Measurements from ENCODE around the gene CDC42BPG.

The CDC42BPG gene

DNA sequence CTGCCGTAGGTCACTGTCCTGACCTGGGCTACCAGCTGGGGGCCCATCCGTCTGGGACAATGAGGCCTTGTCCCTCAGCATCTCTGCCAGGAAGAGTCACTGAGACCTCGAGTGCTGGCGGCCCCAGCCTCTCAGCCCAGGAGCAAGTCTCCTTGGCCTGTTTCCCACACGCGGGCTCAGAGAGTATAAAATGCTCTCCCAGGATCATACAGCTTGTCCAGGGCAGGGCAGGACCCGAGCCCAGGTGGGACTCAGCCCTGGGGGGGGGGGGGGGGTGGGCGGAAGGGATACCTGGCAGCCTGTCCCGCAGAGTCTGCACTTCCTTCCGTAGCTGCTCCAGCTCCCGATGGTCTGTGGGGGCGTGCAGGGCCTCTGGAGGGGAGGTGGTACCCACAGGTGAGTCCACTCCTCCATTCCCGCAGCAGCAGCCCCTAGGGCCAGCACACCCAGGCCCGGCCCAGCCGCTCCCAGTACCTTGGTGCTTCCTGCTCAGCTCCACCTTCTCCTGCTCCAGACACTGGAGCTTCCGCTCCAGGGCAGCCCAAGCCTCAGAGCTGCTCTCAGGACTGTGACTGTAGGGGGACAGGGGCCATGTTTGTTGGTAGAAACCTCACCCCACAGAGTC, 7.9 kb downstream of the CDC42BPG start:
- Histone ChIP-seq H3K9ac (ENCODE audit: low read depth, low read length) (no peak overlapping the region), H3K4me3 (ENCODE audit: low read depth, low read length) (no peak overlapping the region), H3K27me3 (ENCODE audit: control insufficient read depth, insufficient read depth, low read length) (no peaks in the 10 kb centered on the region), H3K36me3 (ENCODE audit: control insufficient read depth, insufficient read depth, low read length) (peaks cover 69% of the 10 kb centered on the region), H3K9me3 (ENCODE audit: control insufficient read depth, insufficient read depth, low read length) (no peaks in the 10 kb centered on the region), H3K4me1 (ENCODE audit: control insufficient read depth, insufficient read depth, low read length) (no peaks in the 10 kb centered on the region), H3K27ac (ENCODE audit: low read depth, low read length) (no peak overlapping the region)

DNA sequence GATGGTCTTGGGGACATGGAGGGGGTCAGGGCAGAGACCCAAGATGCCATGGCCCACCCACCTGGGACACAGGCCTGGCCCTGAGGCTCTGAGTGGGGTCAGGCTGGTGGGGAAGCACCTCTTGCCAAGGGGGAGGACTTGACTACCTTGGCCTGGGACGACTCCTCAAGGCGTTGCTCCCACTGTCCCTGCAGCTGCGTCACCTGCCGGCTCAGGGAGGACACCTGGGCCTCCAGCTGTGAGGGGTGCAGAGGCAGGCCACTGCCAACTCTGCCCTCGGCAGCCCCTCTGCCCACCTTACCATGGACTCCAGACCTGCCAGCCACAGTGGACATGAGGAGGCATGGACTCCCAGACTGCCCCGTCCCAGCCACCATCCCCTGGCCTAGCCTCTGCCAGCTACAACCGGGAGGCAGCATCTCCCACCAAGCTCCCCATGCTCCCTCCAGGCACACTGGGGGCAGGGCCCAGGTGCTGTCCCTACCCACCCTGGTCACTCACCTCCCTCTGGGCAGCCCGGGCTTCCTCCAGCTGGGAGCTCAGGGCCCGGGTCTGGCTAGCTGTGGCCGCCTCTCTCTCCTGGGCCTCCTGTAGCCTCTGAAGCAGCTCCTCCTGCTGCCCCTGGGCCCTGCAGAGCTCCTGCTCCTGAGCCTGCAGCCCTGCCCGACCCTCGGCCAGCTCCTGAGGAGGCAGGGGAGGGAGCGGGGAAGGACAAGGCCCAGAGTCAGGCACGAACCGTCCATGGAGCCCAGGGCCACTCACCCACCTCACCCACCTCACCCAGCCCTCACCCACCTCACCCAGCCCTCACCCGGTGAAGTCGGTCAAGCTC, 8.6 kb downstream of the CDC42BPG start:
- H3K27ac ChIP-seq (ENCODE audit: low read depth, low read length): no peak overlapping the region
- H3K4me3 ChIP-seq (ENCODE audit: low read depth, low read length): no peak overlapping the region
- H3K27me3 ChIP-seq (ENCODE audit: control insufficient read depth, insufficient read depth, low read length): no peaks in the 10 kb centered on the region
- H3K9me3 ChIP-seq (ENCODE audit: control insufficient read depth, insufficient read depth, low read length): no peaks in the 10 kb centered on the region
- H3K9ac ChIP-seq (ENCODE audit: low read depth, low read length): no peak overlapping the region
- peaks cover 74% of the 10 kb centered on the region for H3K36me3 ChIP-seq (ENCODE audit: control insufficient read depth, insufficient read depth, low read length)
- H3K4me1 ChIP-seq (ENCODE audit: control insufficient read depth, insufficient read depth, low read length): no peaks in the 10 kb centered on the region

DNA sequence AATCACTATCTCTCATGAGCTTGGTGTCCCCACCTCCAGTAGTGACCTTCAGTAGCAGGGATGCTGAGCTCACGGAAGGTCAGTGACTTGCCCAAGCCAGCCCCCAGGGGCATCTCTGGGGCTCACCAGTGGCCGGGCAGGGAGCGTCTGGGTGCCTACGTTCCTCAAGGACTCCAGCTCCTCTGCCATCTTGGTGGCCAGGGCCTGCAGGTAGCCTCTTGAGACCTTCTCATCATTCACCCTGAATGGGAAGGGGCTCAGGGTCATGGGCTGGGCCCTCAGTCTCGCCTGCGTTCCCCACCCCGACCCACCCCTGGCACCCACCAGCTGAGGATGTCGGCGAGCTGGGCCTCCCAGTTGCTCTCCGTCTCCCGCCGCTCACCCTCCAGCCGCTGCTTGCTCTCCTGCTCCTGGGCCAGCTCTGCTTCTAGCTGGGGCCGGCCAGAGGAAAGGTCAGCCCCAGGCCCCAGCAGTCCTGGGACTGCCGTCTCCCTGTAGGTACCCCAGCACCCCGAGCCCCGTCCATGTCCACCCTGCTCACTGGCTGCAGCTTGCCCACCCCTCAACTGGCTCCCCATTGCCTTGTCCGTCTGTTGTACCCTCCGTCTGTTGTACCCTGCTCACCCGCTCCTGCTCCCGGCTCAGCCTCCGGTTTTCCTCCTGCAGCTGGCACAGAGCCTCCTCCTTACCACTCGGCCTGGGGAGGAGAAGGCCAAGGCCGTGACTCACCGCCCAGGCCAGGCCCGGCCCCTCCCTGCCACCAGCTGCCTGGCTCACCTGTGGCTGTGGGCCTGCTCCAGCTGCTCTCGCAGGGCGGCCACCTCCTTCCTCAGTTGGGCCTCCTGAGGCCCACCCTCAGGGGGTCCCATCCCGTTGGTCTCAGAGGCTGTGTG, 9.5 kb downstream of the CDC42BPG start:
- H3K36me3 ChIP-seq (ENCODE audit: control insufficient read depth, insufficient read depth, low read length): peaks cover 76% of the 10 kb centered on the region

DNA sequence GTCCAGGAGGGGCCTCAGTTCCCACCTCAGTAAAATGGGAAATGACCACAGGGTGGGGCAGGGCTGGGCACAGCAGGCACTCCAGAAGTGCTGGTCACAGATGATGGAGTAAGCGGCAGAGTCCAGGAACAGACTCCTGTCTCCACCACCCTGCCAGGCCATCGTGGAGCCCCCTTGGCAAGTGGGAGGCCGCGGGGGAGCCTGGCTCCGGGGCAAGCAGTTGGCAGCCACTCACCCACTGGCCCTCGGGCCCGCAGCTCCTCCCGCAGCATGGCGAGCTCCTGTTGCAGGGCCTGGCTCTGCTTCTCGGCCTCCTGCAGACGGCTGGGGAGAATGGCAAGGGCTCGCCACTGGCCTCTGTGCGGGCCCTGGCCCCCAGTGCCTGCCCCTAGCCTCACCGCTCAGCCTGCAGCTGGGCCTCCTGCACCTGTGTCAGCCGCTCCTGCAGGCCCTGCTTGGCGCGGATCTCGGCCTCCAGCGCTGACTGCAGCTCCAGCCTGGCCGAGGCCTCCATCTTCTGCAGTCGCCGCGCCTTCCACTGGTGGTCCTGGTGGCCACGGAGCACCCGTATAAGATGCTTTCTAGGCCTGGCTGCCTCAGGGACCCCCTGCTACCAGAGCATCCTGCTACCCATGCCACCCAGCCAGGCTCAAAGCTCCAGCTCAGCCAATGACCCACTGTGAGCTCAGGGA, 10.3 kb downstream of the CDC42BPG start:
- no peaks in the 10 kb centered on the region for H3K27me3 ChIP-seq (ENCODE audit: control insufficient read depth, insufficient read depth, low read length)
- H3K27ac ChIP-seq (ENCODE audit: low read depth, low read length): no peak overlapping the region
- H3K36me3 ChIP-seq (ENCODE audit: control insufficient read depth, insufficient read depth, low read length): peaks cover 77% of the 10 kb centered on the region
- no peaks in the 10 kb centered on the region for H3K9me3 ChIP-seq (ENCODE audit: control insufficient read depth, insufficient read depth, low read length)
- no peaks in the 10 kb centered on the region for H3K4me1 ChIP-seq (ENCODE audit: control insufficient read depth, insufficient read depth, low read length)
- no peak overlapping the region for H3K9ac ChIP-seq (ENCODE audit: low read depth, low read length)
- no peak overlapping the region for H3K4me3 ChIP-seq (ENCODE audit: low read depth, low read length)

More for the DNA sequence above, 9.5 kb downstream of the CDC42BPG start:
- H3K9me3 ChIP-seq (ENCODE audit: control insufficient read depth, insufficient read depth, low read length): no peaks in the 10 kb centered on the region
- no peak overlapping the region for H3K9ac ChIP-seq (ENCODE audit: low read depth, low read length)
- no peak overlapping the region for H3K4me3 ChIP-seq (ENCODE audit: low read depth, low read length)
- no peaks in the 10 kb centered on the region for H3K4me1 ChIP-seq (ENCODE audit: control insufficient read depth, insufficient read depth, low read length)
- H3K27ac ChIP-seq (ENCODE audit: low read depth, low read length): no peak overlapping the region
- H3K27me3 ChIP-seq (ENCODE audit: control insufficient read depth, insufficient read depth, low read length): no peaks in the 10 kb centered on the region

DNA sequence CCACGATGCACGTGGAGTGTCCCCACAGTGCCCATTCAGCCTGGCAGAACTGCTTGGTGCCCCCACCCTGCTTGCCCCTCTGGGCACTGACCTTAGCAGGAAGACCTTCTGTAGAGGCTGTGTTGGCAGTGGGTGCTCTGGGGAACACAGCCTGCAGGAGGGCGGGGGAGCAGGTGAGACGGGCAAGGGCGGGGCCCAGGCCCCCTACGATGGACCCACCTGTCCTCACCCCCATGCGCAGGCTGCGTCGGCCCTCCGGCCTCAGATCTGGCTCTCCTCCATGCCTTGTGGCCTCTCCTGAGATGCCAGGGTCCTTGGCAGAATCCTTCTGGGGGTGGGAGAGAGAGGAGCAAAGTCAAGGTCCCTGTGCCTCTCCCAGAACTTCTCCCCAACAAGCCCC, 10.9 kb downstream of the CDC42BPG start:
- no peak overlapping the region for H3K9ac ChIP-seq (ENCODE audit: low read depth, low read length)
- H3K27ac ChIP-seq (ENCODE audit: low read depth, low read length): no peak overlapping the region
- H3K27me3 ChIP-seq (ENCODE audit: control insufficient read depth, insufficient read depth, low read length): no peaks in the 10 kb centered on the region
- H3K36me3 ChIP-seq (ENCODE audit: control insufficient read depth, insufficient read depth, low read length): peaks cover 73% of the 10 kb centered on the region
- H3K4me3 ChIP-seq (ENCODE audit: low read depth, low read length): no peak overlapping the region
- H3K4me1 ChIP-seq (ENCODE audit: control insufficient read depth, insufficient read depth, low read length): no peaks in the 10 kb centered on the region
- no peaks in the 10 kb centered on the region for H3K9me3 ChIP-seq (ENCODE audit: control insufficient read depth, insufficient read depth, low read length)

DNA sequence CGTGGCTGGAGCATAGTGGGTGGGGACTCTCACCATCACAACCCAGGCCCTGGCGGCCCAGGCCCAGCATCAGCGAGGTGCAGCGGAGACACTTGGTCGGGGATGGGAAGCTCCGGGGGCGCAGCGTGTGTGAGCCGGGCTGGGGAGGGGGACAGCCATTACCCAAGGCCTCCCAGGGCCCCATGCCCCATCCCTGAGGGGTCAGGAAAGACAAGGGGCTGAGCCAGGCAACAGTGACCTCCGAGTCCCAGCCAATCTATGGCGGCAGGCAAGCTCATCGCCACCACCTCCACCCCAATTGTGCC, 11.3 kb downstream of the CDC42BPG start:
- H3K4me1 ChIP-seq (ENCODE audit: control insufficient read depth, insufficient read depth, low read length): no peaks in the 10 kb centered on the region
- H3K4me3 ChIP-seq (ENCODE audit: low read depth, low read length): no peak overlapping the region
- H3K9me3 ChIP-seq (ENCODE audit: control insufficient read depth, insufficient read depth, low read length): no peaks in the 10 kb centered on the region
- H3K9ac ChIP-seq (ENCODE audit: low read depth, low read length): no peak overlapping the region
- no peaks in the 10 kb centered on the region for H3K27me3 ChIP-seq (ENCODE audit: control insufficient read depth, insufficient read depth, low read length)
- H3K27ac ChIP-seq (ENCODE audit: low read depth, low read length): no peak overlapping the region
- peaks cover 70% of the 10 kb centered on the region for H3K36me3 ChIP-seq (ENCODE audit: control insufficient read depth, insufficient read depth, low read length)

DNA sequence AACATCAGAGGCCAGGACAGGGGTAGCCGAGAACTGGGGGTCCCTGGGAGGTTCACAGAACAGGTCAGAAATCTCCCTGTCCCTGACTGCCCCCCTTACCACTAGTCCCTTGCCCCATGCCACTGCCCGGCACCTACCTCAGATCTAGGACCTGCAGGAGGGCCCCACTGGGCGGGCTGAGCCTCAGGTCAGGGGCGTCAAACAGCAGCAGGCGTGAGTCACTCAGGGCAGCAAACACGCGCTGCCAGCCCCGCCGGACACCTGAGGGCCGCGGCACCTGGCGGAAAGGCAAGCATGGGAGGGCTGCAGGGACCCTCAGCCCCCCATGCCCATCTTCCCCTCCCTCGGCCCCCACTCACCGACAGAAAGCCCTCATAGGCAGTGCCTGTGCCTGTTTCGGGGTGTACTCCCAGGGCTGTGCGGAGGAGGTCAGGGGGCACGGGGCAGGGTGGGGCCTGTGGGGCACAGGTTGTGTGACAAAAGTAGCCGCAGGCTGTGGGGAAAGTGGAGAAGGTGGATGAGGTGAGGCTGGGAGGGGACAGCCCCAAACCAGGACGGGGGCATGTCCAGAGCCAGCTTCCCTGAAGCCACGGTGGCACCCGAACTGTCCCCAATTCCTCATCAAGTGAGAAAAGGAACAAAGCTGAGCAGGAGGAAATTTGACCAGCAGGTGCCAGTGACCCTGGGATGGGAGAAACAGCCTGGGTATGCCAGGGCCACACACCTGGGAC, 11.8 kb downstream of the CDC42BPG start:
- no peak overlapping the region for H3K27ac ChIP-seq (ENCODE audit: low read depth, low read length)
- no peaks in the 10 kb centered on the region for H3K4me1 ChIP-seq (ENCODE audit: control insufficient read depth, insufficient read depth, low read length)
- H3K9me3 ChIP-seq (ENCODE audit: control insufficient read depth, insufficient read depth, low read length): no peaks in the 10 kb centered on the region
- no peak overlapping the region for H3K9ac ChIP-seq (ENCODE audit: low read depth, low read length)
- H3K27me3 ChIP-seq (ENCODE audit: control insufficient read depth, insufficient read depth, low read length): no peaks in the 10 kb centered on the region
- peaks cover 65% of the 10 kb centered on the region for H3K36me3 ChIP-seq (ENCODE audit: control insufficient read depth, insufficient read depth, low read length)
- H3K4me3 ChIP-seq (ENCODE audit: low read depth, low read length): no peak overlapping the region

DNA sequence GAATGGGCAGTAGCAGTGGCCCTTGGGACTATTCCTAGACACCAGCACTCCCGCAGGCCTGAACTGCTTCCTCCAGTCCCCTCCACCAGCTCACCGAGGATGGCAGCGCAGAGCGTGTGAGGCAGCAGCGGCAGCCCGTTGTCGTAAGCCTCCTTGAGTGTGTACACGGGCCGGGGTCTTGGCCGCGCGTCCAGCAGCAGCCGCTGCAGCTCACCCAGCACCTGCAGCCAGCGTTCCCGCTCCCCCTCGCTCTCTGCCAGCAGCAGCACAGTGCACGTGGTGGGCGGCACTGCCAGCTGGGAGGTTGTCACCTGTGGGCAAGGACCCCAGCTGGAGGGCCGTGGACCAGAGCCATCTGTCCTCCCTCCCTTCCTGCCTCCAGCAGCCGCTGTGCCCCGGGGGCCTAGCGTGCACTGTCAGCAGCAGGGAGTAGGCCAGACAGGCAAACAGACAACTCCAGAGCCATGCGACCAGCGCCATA, 13.0 kb downstream of the CDC42BPG start:
- H3K4me1 ChIP-seq (ENCODE audit: control insufficient read depth, insufficient read depth, low read length): no peaks in the 10 kb centered on the region
- H3K27ac ChIP-seq (ENCODE audit: low read depth, low read length): no peak overlapping the region
- H3K9ac ChIP-seq (ENCODE audit: low read depth, low read length): no peak overlapping the region
- no peaks in the 10 kb centered on the region for H3K27me3 ChIP-seq (ENCODE audit: control insufficient read depth, insufficient read depth, low read length)
- H3K36me3 ChIP-seq (ENCODE audit: control insufficient read depth, insufficient read depth, low read length): peaks cover 66% of the 10 kb centered on the region
- H3K4me3 ChIP-seq (ENCODE audit: low read depth, low read length): no peak overlapping the region
- H3K9me3 ChIP-seq (ENCODE audit: control insufficient read depth, insufficient read depth, low read length): no peaks in the 10 kb centered on the region

DNA sequence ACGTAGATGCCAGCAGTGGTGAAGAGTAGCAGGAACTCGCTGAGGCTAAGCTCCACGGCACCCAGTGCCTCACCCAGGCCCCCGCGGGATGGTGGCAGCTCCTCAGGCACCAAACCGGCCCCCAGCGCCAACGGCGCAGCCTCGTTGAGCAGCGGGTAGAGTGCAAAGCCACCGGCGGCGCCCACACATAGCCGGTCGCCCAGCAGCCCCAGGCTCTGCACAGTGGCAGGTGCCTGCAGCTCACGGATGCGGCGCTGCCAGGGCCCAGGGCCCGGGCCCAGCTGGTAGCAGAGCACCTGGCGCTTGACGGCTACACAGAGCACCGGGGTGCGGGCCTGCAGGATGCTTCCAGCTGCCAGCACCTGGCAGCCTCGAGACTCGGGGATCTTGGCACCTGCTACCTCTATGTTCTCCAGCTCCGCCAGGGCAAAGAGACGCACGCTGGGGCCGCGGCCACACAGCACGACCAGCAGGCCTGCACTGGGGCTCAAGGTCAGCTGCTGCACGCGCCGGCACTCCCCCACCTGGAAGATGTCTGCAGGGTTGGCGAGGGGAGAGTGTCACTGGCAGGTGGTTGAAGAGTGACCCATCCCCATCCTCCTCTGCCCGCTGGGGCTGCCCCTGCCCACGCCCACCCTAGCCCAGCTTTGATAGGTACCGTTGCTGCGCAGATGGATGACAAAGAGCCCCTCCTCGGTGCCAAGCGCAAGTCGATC, 14.8 kb downstream of the CDC42BPG start:
- Histone ChIP-seq H3K4me1 (ENCODE audit: control insufficient read depth, insufficient read depth, low read length) (no peaks in the 10 kb centered on the region), H3K36me3 (ENCODE audit: control insufficient read depth, insufficient read depth, low read length) (peaks cover 64% of the 10 kb centered on the region), H3K9ac (ENCODE audit: low read depth, low read length) (no peak overlapping the region), H3K9me3 (ENCODE audit: control insufficient read depth, insufficient read depth, low read length) (no peaks in the 10 kb centered on the region), H3K27ac (ENCODE audit: low read depth, low read length) (no peak overlapping the region), H3K4me3 (ENCODE audit: low read depth, low read length) (no peak overlapping the region), H3K27me3 (ENCODE audit: control insufficient read depth, insufficient read depth, low read length) (no peaks in the 10 kb centered on the region)

DNA sequence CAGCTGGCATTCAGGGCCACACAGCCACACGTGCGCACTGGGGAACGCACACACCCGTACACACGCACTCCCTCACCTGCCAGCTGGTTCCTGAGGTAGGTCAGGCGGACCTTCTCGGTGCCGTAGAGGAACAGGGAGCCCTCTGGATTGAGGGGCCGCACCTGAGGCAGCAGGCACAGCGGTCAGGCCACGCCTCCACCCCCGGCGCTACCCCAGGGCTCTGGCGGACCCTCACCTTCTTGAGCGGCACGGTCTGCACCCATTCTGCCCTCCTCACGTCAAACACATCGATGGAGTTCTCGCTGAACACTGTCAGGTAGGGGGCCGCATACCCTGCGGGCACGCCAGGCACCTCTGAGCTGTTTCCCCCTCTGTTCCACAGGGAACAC, 17.0 kb downstream of the CDC42BPG start:
- Histone ChIP-seq H3K9me3 (ENCODE audit: control insufficient read depth, insufficient read depth, low read length) (no peaks in the 10 kb centered on the region), H3K9ac (ENCODE audit: low read depth, low read length) (no peak overlapping the region), H3K4me1 (ENCODE audit: control insufficient read depth, insufficient read depth, low read length) (no peaks in the 10 kb centered on the region), H3K36me3 (ENCODE audit: control insufficient read depth, insufficient read depth, low read length) (peaks cover 44% of the 10 kb centered on the region), H3K4me3 (ENCODE audit: low read depth, low read length) (no peak overlapping the region), H3K27ac (ENCODE audit: low read depth, low read length) (no peak overlapping the region), H3K27me3 (ENCODE audit: control insufficient read depth, insufficient read depth, low read length) (no peaks in the 10 kb centered on the region)

All from HUES48 (cell line).